Brain microvascular endothelial cell (primary cell): ENCODE data around the gene BHLHE41.
A peak's percentile ranks its signal among the peaks of the same experiment; 100 is the strongest.

Experiments used
- DNase-seq: peaks from one replicate; pipeline ENCODE4 v3.0.0-alpha.2; 2020
- H3K27ac ChIP-seq: fragments of 250-450 bp; sonication (Bioruptor Pico); 2 replicates; pipeline ENCODE4 v1.5.1; 2020; ENCODE audit warnings: mild to moderate bottlenecking, moderate library complexity
- H3K27me3 ChIP-seq: fragments of 250-450 bp; sonication (Bioruptor Pico); replicated peaks from 2 replicates; pipeline ENCODE4 v1.5.1; 2020; ENCODE audit warnings: mild to moderate bottlenecking
- H3K36me3 ChIP-seq: fragments of 250-450 bp; sonication (Bioruptor Pico); replicated peaks from 2 replicates; pipeline ENCODE4 v1.5.1; 2020; ENCODE audit warnings: mild to moderate bottlenecking
- H3K4me3 ChIP-seq: 2 replicates; pipeline ENCODE4 v1.5.1; 2011; ENCODE audit warnings: low read depth, mild to moderate bottlenecking, control low read depth, low read length, moderate library complexity
- CTCF ChIP-seq: IDR thresholded peaks from 2 replicates; pipeline ENCODE4 v1.5.1; 2011; ENCODE audit warnings: low read depth, mild to moderate bottlenecking, moderate library complexity, low read length, control low read depth, inconsistent platforms; ENCODE audit errors: missing control alignments
- in situ Hi-C: cut with HindIII; loops from 2 replicates; pipeline ENCODE4 v1.10.0; 2017; ENCODE audit warnings: low sequenced_read_pairs, low pct_ligation_motif_present

BHLHE41 gene

GRCh38 chr12:26122061-26122680, 2.7 kb downstream of the BHLHE41 start:
- in situ Hi-C loops: loop anchor here (25.0 kb wide), 1 partner anchor 515 kb away; no protein-coding TSS in a partner anchor
- H3K27me3 ChIP-seq: no peaks in the 10 kb centered on the region

GRCh38 chr12:26121323-26122060, 3.3 kb downstream of the BHLHE41 start:
- in situ Hi-C loops: loop anchor here (25.0 kb wide), 1 partner anchor 516 kb away; no protein-coding TSS in a partner anchor
- Histone ChIP-seq H3K27ac (no peak overlapping the region), H3K36me3 (no peaks in the 10 kb centered on the region), H3K4me3 (peak overlapping the region; percentile 68), H3K27me3 (no peaks in the 10 kb centered on the region)
- no peak for DNase-seq
- no peak for TF ChIP-seq CTCF

More at GRCh38 chr12:26122061-26122680, 2.7 kb downstream of the BHLHE41 start:
- H3K27ac ChIP-seq: peak overlapping the region; percentile 74
- no peak for TF ChIP-seq CTCF
- no peak for DNase-seq
- peak overlapping the region; percentile 68 for H3K4me3 ChIP-seq
- no peaks in the 10 kb centered on the region for H3K36me3 ChIP-seq

GRCh38 chr12:26120561-26121274, 4.1 kb downstream of the BHLHE41 start:
- no peaks in the 10 kb centered on the region for H3K36me3 ChIP-seq
- H3K27me3 ChIP-seq: no peaks in the 10 kb centered on the region
- H3K27ac ChIP-seq: no peak overlapping the region
- no peak for TF ChIP-seq CTCF
- no peak for DNase-seq
- in situ Hi-C loops: loop anchor here (25.0 kb wide), 1 partner anchor 517 kb away; no protein-coding TSS in a partner anchor
- H3K4me3 ChIP-seq: no peak overlapping the region

GRCh38 chr12:26119391-26119989, 5.3 kb downstream of the BHLHE41 start:
- Histone ChIP-seq H3K36me3 (no peaks in the 10 kb centered on the region), H3K27me3 (no peaks in the 10 kb centered on the region), H3K27ac (no peak overlapping the region), H3K4me3 (no peak overlapping the region)
- TF ChIP-seq CTCF: peak; percentile 70
- peak; percentile 61 for DNase-seq
- in situ Hi-C loops: loop anchor here (25.0 kb wide), 1 partner anchor 518 kb away; no protein-coding TSS in a partner anchor

- no peak for DNase-seq
- H3K27me3 ChIP-seq: no peaks in the 10 kb centered on the region
- H3K4me3 ChIP-seq: no peak overlapping the region
- no peak for TF ChIP-seq CTCF
- no peaks in the 10 kb centered on the region for H3K36me3 ChIP-seq
- no peak overlapping the region for H3K27ac ChIP-seq
- in situ Hi-C loops: loop anchor here (25.0 kb wide), 1 partner anchor 519 kb away; no protein-coding TSS in a partner anchor
Observed at GRCh38 chr12:26118308-26118707, 6.5 kb downstream of the BHLHE41 start.
